A204.1 (cell line): Measurements from ENCODE around the gene PDZD2.
"Not testable (repeated sequence)": the region's sequence is repeated elsewhere in the genome, so short reads cannot be mapped to it uniquely, and the experiment has no call there.

Experiments used
- FAIRE-seq: peaks from 2 replicates; lab custom pipeline; 2012; peaks lifted over from hg19 to GRCh38; lab: Jason Lieb, UNC

Gene PDZD2

DNA sequence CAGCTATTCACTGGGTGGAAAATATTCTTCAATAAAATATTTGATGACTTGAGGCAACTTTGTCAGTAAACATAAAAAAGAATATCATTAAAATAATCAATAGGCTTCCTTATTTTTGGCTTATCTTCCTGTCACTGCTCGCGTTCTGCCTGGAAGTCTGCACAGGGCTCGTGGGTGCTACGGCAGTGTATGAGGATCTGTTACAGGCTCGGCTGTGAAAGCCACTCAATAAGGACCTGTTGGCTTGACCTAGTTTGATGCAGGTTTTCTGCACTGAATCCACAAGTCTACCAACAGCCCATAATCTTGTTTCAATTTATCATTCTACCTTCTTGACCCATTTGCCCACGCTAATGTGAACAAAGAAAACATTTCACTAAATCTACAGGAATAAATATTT is 97.2 kb downstream of the PDZD2 start:
- FAIRE-seq = no peak

DNA sequence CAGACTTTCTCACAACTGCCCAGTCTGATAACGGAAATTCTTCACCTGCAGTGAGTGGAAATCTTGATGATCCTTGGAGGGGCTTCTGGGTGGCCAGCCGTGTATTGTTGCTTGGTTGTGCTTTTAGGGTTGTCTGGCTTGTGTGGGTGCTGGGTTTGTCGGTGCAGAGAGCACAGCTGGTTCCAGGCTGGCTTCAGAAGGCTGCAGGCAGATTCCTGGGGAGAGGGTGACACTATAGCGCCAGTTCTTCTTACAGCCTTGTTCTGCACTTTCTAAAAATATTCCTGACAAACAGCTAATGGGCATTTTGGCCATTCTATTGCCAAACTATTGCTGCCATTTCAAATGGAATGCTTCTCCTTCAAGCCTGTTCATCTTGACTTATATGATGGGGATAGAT is 99.3 kb downstream of the PDZD2 start:
- no peak for FAIRE-seq

DNA sequence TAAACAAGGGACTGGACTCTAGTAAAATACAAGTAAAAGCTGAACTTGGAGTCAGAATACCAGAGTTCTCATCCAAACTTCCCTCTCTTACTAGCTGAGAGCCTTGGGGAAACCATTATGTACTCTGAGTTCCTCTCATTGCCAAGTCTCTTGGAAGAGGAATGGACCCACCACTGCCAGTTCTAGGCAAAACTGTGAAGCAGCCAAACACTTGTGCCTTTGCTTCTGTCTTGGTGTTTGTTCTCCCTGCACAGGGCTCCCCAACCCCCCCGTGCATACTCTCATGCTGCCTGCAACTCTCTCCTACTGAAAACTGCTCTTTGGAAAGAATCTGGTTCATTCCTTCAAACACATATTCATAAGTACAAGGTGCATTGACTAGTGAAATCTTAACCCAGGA is 102.6 kb downstream of the PDZD2 start:
- FAIRE-seq = no peak

DNA sequence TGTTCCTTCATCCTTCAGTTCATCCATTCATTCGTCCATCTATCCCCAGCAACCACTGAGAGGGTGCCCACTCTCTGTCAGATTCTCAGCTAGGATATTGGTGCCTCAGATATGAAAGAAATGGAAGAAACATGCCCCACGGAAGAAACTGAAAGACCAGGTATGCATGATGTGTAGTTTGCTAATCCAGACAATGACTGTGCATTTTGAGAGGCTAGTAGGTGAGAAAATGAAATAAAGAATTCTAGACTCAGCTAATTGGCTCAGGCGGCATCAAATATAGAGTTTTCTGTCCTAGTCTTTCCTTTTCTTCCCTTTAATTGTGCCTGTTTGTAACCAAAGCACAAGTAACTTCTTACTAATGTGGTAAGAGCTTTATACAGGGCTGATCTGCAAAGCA is 104.7 kb downstream of the PDZD2 start:
- FAIRE-seq = no peak

DNA sequence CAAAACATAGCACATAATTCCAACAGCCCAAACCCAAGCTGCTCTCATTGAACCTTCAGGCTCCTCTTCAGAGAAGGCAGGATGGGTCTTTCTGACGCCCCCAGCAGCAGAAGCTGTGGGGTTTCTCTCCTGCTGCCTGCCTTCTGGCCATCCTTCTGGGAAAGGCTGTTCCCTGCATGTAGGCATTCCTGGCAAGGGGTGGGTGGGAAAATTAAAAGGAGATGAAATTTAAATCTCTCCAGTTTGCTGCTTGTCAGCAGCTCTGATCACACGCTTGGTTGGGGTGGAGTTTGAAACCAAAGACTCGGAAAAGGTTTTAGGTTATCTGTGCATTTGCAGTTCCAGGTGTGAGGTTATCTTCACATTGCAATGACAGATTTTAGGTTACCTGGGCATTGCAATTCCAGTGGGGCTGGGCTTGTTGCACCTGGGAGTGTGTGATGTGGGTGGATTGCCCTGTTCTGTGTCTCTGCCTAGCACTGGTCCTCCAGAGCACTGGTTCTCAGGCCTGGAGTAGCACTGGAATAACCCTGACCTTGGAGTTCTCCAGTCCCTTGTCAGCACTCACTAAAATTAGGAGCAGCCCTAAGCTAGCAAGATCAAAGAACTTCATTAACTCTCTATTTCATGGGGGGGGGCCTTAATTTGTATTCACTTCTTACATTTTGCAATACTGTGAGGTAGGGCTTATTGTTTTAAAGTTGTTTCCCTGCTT is 109.7 kb downstream of the PDZD2 start:
- no peak for FAIRE-seq

DNA sequence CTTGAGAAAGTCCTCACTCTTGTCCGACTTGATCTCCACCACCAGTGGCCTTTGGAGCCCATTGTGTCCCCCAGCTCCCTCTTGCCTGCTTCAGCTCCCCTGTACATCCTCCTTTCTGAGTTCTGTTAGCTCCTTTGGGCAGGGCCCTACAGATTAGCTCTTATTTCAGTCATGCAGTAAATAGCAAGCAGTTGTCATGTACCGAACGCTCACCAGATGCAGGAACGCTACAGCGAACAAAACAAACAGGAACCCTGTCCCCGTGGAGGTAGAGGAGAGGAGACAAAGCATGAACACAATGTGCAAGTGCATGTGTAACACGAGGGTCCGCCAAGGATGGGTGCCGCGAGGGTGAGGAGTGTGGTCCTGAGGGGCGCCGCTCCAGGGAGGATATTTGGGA is 111.3 kb downstream of the PDZD2 start:
- FAIRE-seq = no peak

DNA sequence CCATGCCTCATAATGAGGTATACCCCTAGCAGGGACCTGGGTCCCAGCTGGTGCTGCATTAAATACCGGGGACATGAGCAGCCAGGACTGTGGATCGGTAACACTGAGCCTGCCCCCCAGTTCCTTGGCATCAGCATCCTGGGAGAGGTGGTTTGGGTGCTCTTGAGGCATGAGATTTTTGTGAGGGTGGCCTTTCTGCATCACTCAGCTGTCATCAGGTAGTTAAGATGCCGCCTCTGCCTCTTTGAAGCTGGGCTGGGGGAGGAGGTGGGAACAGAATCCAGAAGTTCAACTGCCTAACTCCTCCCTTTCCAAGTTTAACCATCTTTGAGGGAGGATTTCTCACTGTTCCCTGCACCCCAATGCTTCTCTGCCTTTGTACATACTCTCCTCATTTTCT is 112.7 kb downstream of the PDZD2 start:
- no peak for FAIRE-seq

DNA sequence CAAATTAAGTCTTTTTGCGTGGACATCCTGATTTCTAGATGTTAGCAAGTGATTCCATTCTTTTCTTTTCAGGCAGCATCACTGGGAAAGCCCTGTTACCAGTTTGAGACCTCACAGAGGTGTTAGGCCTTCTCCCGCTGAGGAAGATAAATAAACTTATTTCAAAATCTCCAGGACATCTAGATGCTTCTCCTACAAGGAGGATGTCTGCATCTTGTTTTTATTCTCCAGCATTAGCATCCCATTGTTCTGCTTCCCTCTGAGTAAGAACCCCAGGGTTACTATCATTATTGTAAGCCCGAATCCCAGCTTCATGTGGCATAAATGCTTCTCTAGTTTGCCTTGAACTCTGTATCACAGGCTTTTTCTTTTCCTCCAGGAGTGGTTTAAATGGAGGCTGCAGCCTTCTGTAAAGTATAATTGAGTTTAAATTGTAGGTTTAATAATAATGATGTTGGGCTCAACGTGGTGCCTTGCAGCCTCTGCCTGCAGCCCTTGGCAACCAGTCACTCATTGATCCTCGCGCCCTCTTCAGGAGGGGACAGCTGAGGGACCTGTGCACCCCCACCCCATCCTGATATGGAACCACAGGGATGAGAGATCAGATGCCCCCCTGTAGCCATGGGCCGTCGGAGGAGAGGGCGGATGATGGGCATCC is 114.9 kb downstream of the PDZD2 start:
- no peak for FAIRE-seq

DNA sequence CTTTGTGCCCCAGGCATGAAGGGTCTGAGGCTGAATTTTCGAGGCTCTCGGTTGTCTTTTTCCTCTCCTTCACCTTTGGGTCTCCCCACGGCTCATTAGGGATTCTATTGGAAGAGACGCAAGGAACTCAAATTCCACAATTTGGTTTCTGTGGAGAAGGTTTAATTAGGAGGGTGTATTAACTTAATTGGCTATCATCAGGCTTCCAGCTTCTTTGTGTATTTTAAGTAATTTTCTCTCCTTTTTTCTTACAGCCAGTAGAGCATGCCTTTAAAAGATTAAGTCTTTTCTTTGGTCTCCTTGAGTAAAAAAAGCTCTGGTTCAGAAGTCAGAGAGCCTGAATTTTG is 115.4 kb downstream of the PDZD2 start:
- no peak for FAIRE-seq

DNA sequence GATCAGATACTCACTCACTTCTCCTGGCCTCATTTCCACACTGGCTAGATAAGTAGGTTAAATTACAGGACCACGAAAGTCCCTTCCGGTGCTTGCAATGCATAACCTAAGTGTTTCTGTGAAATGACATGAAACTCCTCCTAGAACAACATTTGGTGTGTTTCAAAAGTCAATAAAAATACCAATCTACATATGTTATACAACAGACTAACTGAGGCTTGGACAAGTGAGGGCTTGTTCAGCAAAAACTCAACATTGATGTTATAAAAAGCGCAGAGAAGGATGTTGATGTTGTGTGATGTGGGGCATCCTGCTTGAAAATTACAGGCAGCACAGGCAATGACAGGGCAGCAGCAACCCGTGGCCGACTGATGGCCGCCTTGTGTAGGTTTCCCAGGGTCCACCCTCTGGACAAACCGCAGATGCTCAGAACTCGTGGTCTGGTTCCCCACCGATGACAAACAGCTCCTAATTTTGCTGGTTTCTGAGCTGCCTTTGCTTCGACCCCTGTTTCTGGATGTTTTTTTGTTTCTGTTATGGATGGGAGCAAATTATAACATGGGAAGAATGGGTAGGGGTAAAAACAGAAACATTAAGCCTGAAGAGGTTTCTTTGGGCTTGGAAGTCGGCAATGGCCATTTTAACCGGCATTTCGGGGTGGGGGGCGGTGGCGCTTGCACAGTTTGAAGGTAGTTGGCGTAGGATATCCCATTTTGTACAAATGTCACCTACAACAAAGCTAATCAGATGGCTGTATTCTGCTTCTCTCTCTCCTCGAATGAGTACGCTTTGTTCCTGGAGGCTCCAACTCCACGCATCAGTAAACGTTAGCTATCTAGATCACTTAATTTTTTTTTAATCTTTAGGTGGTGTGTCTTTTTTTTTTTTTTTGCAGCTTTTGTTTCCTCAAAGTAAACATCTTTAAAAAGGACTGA is 116.1 kb downstream of the PDZD2 start:
- no peak for FAIRE-seq

DNA sequence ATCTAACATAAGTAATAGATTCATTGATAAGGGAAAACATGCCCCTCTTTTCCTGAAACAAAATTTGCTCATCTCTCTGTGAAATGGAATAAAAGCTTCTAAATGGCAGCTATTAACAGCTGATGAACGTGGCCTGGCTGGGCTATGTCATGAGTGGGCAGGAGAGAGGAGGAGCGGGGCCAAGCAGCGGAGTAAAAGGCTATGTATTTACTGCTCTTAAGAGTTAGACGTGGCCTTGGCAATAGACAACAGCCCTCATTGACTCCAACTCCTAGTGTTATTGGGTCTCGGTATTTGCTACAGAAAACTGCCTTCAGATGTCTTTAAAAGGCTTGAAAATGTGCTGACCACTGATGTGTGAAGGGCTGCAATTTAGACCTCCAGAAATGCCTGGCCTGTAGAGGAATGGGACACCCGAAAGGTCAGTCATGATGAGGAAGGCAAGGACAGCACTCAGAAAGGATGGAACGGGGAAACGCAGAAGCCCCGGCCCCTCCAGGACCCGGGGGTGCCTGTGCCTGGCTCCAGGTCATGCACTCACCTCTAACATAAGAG is 116.8 kb downstream of the PDZD2 start:
- FAIRE-seq = no peak

DNA sequence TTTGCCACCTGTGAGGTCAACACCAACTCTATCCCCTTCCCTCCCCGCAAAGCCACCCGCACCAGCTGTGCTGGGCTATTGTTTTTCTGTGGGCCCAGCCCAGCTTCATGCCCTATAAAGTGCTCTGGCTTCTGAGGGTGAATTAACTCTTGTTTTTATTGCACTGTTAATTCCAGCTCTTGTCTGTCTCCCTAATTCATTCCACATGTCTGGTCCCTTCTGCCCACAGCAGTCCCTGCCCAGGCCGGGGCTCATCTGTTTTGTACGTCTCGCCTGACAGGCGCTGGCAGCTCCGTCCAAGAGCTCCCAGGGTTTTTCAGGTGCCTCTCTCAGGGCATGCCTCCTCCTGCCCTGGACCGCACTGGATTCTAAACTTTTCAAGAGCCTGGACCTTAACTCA is 118.9 kb downstream of the PDZD2 start:
- no peak for FAIRE-seq

DNA sequence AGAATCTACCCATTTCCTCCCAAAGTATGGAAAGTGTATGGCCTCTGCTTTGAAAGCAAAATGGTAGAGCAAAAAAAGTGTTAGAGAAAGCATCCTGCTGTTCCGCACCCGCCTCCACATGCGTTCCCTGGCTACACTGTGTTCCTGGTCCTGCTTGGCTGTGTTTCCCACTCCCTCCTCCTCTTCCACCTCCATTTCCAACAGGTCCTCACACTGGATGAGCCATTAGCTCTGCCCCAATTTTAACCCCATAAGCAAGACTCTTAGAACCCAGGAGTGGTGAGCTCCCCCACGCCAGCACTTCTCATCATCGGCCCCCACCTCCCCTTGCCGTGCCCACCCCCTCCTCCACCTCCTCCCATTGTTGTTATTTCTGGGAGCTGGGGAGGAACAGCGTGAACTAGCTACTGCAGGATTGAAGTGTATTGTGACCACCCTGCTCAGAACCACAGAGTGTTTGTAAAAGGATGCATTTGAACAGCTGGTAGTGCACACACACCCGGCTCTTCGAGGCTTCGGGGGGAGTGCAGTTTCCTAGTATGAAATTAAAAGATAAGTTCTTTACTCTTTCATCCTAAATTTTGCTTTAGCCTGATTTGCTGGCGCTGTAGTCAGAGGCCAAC is 120.0 kb downstream of the PDZD2 start:
- no peak for FAIRE-seq

DNA sequence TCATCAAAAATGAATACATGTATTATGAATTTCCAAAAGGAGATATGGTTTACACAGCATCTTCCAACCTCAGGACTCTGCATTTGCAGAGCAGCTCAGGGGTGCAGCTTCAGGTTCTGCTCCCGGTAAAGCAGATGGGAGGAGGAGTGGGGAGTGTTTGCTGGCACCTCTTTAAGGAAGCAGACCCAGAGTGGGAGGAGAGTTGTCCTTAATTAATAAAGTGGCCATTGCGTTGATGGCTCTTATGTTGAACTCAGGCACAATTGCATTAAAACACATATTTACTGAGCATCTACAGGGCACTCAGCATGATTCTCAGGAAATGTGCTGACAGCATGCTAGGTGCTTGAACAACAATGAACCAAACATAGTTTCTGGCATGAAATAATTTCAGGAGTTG is 121.0 kb downstream of the PDZD2 start:
- FAIRE-seq = no peak

DNA sequence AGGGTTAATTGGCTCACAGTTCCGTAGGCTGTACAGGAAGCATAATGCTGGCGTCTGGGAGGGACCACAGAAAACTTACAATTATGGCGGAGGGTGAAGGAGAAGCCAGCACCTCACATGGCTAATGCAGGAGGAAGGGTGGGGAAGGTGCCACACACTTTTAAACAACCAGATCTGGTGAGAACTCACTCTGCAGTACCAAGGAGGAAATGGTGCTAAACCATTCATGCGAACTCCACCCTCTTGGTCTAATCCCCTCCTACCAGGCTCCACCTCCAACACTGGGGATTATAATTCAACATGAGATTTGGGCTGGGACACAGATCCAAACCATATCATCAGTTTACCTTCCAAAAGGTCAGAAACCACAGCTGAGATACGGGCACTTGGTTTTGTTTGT is 122.9 kb downstream of the PDZD2 start:
- no peak for FAIRE-seq

DNA sequence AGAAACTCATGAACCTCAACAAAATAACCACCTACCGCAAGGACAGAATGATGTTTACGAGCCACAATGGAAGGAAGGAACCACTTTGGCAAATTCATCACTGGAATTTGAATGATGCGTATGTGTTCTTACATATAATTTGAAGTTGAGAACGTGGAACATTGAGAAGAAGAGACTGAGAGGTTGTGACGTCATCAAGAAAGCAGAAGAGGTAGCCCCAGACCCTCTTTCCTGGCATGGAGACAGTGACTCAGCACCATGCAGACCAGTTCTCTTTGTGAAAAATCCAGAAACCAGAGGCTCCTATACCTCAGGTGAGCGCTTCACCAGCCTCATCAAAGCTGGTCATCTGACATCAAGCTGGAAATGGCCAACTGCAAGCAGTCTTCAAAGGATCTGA is 124.5 kb downstream of the PDZD2 start:
- no peak for FAIRE-seq

DNA sequence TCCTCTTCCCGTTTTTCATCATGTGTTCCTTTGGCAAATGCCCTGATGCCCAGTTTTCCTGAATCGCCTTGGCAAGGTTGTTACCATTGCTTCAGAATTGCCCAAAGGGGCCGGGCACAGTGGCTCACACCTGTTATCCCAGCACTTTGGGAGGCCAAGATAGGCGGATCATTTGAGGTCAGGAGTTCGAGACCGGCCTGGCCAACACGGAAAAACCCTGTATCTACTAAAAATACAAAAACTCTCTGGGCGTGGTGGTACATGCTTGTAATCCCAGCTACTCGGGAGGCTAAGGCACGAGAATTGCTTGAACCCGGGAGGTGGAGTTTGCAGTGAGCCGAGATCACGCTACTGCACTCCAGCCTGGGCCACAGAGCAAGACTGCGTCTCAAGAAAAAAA is 125.8 kb downstream of the PDZD2 start:
- FAIRE-seq = not testable (repeated sequence)

DNA sequence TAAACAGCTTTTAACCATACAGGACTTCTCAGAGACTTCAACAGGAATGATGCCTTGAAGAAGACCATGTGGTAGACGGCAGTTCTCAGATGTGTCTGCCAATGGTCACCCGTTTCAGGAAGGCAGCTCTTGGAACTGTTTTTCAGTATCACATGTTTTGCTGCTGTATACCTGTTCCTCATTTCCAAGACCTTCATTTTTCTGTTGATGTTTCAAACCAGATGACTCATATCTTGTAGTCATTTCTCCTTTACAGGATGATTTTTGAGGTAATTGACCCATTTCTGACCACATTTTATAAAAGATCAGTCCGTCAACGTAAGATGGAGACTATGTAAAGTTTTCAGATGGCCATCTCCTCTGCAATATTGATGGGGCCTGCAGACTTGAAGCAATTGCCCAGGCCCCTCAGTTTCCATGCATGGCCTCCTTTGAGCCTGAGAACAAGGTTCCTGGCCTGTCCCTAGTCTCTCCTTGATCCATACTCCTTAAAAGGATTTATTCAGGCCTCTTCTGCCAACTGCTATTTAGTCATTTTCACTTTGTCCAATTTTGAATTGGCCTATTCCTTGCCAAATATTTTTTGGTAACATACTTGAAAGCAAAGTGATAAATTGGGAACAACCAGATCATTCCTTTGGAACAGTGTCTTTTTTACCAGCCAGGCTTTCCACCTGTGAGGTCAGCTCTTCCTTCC is 128.6 kb downstream of the PDZD2 start:
- no peak for FAIRE-seq

DNA sequence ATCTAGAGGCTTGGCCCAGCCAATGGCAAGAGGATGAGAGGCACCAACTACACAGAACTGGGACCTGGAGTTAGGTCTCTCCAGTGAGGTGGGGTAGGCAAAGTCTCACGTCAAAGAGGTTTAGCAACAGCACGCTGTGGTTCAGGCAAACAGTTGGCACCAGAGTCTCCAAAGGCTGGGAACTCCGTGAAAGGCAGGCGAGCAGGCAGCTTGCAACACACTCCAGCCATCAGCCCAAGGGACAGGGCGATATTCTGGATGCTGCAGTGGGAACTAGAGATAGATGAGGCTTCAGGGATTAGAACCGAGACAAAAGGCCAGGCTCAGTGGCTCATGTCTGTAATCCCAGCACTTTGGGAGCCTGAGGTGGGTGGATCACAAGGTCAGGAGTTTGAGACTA is 129.1 kb downstream of the PDZD2 start:
- no peak for FAIRE-seq

DNA sequence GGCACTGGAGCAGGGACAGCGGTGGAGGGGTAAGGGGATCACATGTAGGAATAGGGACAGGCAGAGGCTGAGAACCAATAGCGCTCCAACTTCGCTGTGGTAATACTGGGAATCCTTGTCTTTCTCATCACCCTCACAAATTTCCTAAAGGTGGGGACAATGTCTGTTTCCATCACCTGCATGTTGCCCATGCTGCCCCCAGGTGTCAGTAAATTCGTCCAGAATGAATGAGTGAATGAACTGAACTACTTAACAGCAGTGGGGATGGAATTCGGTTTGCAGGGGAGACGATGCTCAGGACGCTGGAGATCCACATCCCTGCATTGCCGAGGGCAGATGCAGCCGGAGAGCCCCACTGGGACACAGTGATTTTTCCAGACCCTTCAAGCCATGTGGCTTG is 129.9 kb downstream of the PDZD2 start:
- no peak for FAIRE-seq

DNA sequence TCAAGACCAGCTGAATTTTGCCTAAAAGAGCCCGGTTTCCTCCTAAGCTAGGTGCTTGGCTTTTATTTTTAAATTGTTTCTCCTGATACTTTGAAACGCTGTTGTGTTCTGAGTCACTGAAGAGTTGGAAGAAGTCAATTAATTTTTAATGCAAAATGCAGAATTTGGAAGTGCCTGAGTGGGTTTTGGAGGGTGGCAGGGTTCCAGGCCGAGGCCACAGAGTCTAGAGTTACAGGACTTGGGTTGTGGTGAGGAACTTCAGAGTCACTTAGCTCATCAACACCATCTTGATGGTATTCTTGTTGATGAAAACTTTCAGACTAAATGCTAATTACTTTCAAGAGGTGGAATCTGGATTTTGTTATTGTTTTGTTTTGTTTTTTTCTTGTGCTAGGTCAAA is 130.6 kb downstream of the PDZD2 start:
- FAIRE-seq = no peak

DNA sequence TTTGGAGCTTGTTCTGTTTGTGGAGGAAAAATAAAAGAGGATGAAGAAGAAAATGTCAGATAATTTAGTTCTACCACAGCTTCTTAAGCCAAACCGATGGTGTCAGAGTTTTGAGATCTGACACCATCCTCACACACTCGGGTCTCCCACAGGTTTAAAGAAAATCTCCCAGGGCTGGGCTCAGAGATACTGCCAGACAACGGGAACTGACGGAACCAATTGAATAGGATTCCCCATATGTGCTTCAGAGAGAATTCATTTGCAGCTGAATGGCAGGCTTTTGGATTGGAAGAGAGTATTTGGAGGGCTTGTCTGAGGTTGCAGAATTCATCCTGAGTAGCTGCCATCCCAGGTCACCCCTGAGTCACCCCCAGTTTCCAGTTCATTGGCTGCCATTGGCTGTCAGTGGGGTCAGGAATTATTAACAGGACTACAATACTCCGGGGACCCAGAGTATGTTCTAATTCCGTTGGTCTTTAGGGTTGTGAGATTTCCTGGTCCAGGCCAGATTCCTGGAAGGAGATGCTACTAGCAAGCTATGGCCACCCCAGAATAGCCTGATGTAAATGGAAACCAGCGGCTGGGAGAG is 131.3 kb downstream of the PDZD2 start:
- no peak for FAIRE-seq
